Keratinocyte (primary cell): ENCODE results near the gene ROBO3. TPM values are rescaled to one million over a fixed set of nuclear protein-coding genes. Genes with fewer than 3 reads are reported as not detected.
A peak's percentile ranks its signal among the peaks of the same experiment; 100 is the strongest.

ENCODE experiments used
- DNase-seq: peaks from one replicate; pipeline ENCODE4 v3.0.0-alpha.2; 2011; ENCODE audit warnings: low read depth, missing footprints, low spot score
- FAIRE-seq: peaks from 2 replicates; lab custom pipeline; 2011; peaks lifted over from hg19 to GRCh38; lab: Jason Lieb, UNC
- H2AFZ ChIP-seq: 2 replicates; pipeline ENCODE4 v1.6.0; 2012; ENCODE audit warnings: low read length, control low read depth, inconsistent platforms; ENCODE audit not compliant: control insufficient read depth
- H3K27ac ChIP-seq: 2 replicates; pipeline ENCODE4 v1.5.1; 2011; ENCODE audit warnings: low read length; ENCODE audit not compliant: control insufficient read depth, insufficient read depth
- H3K27me3 ChIP-seq: 3 replicates; pipeline ENCODE4 v1.6.0; 2011; ENCODE audit warnings: low read length; ENCODE audit not compliant: control insufficient read depth, insufficient read depth; ENCODE audit errors: extremely low read depth
- H3K36me3 ChIP-seq, 2 experiments: 2 replicates in 1 of 2; 3 replicates in 1 of 2; pipeline ENCODE4 v1.5.1; 2011; ENCODE audit warnings: low read length in 2 of 2, mild to moderate bottlenecking in 1 of 2; ENCODE audit not compliant: control insufficient read depth in 2 of 2, insufficient read depth in 2 of 2; ENCODE audit errors: extremely low read depth in 1 of 2
- H3K4me1 ChIP-seq: 3 replicates; pipeline ENCODE4 v1.5.1; 2011; ENCODE audit warnings: low read length; ENCODE audit not compliant: control insufficient read depth, insufficient read depth; ENCODE audit errors: extremely low read depth
- H3K4me2 ChIP-seq: 3 replicates; pipeline ENCODE4 v1.6.0; 2011; ENCODE audit warnings: low read depth, low read length; ENCODE audit not compliant: control insufficient read depth, insufficient read depth; ENCODE audit errors: extremely low read depth
- H3K4me3 ChIP-seq, 3 experiments: fragments of 200-600 bp in 1 of 3; sonication (generic) in 1 of 3; 2 replicates in 2 of 3; 3 replicates in 1 of 3; pipeline ENCODE4 v1.5.1; 2011 to 2016; ENCODE audit warnings: low read length in 3 of 3, mild to moderate bottlenecking in 3 of 3, control low read depth in 2 of 3, inconsistent platforms in 1 of 3, low read depth in 1 of 3, mixed read lengths in 1 of 3, mixed run types in 1 of 3, moderate library complexity in 1 of 3; ENCODE audit not compliant: control insufficient read depth in 2 of 3, insufficient read depth in 2 of 3; ENCODE audit errors: extremely low read depth in 1 of 3
- H3K79me2 ChIP-seq: 2 replicates; pipeline ENCODE4 v1.6.0; 2012; ENCODE audit warnings: low read length; ENCODE audit not compliant: control insufficient read depth, insufficient read depth
- H3K9ac ChIP-seq: 3 replicates; pipeline ENCODE4 v1.6.0; 2011; ENCODE audit warnings: low read length; ENCODE audit not compliant: control insufficient read depth, insufficient read depth; ENCODE audit errors: extremely low read depth
- H3K9me1 ChIP-seq: 3 replicates; pipeline ENCODE4 v1.6.0; 2011; ENCODE audit warnings: low read length; ENCODE audit not compliant: control insufficient read depth, insufficient read depth; ENCODE audit errors: extremely low read depth
- H3K9me3 ChIP-seq: 2 replicates; pipeline ENCODE4 v1.5.1; 2012; ENCODE audit warnings: low read depth, low read length; ENCODE audit not compliant: control insufficient read depth
- H4K20me1 ChIP-seq: 3 replicates; pipeline ENCODE4 v1.6.0; 2011; ENCODE audit warnings: low read length; ENCODE audit not compliant: control insufficient read depth, insufficient read depth; ENCODE audit errors: extremely low read depth
- EZH2 ChIP-seq: IDR thresholded peaks from one replicate; pipeline ENCODE4 v1.6.1; 2012; ENCODE audit warnings: inconsistent platforms, mild to moderate bottlenecking, low read length, moderate library complexity
- dilution Hi-C: fragments of 300-500 bp; cut with MboI; formaldehyde crosslinking; loops from one replicate; pipeline ENCODE4 v1.7.0; 2020; ENCODE audit warnings: low sequenced_read_pairs; ENCODE audit not compliant: extremely low pct_ligation_motif_present
- polyA plus RNA-seq, 5 experiments: library from polyadenylated mRNA; depleted of rRNA in 3 of 5; stranded (reverse) in 3 of 5; stranded (forward) in 1 of 5; unstranded in 1 of 5; fragments of >200 nt; gene quantifications; 1 replicate in 1 of 5; 2 replicates in 3 of 5; 3 replicates in 1 of 5; pipeline versions ENCODE4 v1.2.1 to v1.2.3, GENCODE V29; 2011 to 2012; ENCODE audit warnings: missing spikeins in 2 of 5, low read depth in 1 of 5, low replicate concordance in 1 of 5
- TF ChIP-seq, protein P1 (sequence below), 3 experiments: IDR thresholded peaks in 1 of 3; conservative IDR thresholded peaks in 1 of 3; optimal IDR thresholded peaks in 1 of 3; 2 replicates in 2 of 3; 3 replicates in 1 of 3; pipeline versions ENCODE3 to v1.5.1; 2011; ENCODE audit warnings: low read length in 3 of 3, mild to moderate bottlenecking in 3 of 3, moderate library complexity in 2 of 3, control low read depth in 1 of 3, inconsistent platforms in 1 of 3; ENCODE audit not compliant: insufficient read depth in 2 of 3; ENCODE audit errors: extremely low read depth in 1 of 3

The ROBO3 gene
- polyA plus RNA-seq, 1 donor (not counting 4 experiments of a cell fraction or from before 2014, with no cell fraction given) = 13.6 TPM

- no peaks in the 10 kb centered on the region for H3K79me2 ChIP-seq
- H3K36me3 ChIP-seq = no peaks in the 10 kb centered on the region
- no peak for TF ChIP-seq EZH2
- TF ChIP-seq, protein P1, sequence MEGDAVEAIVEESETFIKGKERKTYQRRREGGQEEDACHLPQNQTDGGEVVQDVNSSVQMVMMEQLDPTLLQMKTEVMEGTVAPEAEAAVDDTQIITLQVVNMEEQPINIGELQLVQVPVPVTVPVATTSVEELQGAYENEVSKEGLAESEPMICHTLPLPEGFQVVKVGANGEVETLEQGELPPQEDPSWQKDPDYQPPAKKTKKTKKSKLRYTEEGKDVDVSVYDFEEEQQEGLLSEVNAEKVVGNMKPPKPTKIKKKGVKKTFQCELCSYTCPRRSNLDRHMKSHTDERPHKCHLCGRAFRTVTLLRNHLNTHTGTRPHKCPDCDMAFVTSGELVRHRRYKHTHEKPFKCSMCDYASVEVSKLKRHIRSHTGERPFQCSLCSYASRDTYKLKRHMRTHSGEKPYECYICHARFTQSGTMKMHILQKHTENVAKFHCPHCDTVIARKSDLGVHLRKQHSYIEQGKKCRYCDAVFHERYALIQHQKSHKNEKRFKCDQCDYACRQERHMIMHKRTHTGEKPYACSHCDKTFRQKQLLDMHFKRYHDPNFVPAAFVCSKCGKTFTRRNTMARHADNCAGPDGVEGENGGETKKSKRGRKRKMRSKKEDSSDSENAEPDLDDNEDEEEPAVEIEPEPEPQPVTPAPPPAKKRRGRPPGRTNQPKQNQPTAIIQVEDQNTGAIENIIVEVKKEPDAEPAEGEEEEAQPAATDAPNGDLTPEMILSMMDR (optimal IDR thresholded peaks at IDR 0.05 in 1 of 3, IDR thresholded peaks at IDR 0.05 in 1 of 3, conservative IDR thresholded peaks at IDR 0.05 in 1 of 3; ENCODE audit: extremely low read depth in 1 of 3, insufficient read depth in 2 of 3, low read length in 3 of 3) = no peak
- H3K27me3 ChIP-seq = no peaks in the 10 kb centered on the region
- H3K9me3 ChIP-seq = no peaks in the 10 kb centered on the region
- peak within 1 kb of the TSS in 2 of 3 experiments; percentile 5 to 8 for H3K4me3 ChIP-seq
- H4K20me1 ChIP-seq = no peaks in the 10 kb centered on the region
- peak within 1 kb of the TSS; percentile 73 for H2AFZ ChIP-seq
- peaks cover 71% of the 10 kb centered on the region for H3K4me1 ChIP-seq
- H3K4me2 ChIP-seq = peak within 1 kb of the TSS; percentile 68
- FAIRE-seq (no peak), DNase-seq (no peak)
- dilution Hi-C loops = no loop called here
- no peaks in the 10 kb centered on the region for H3K9me1 ChIP-seq
- H3K9ac ChIP-seq = peak within 1 kb of the TSS; percentile 68
- peak within 1 kb of the TSS; percentile 95 for H3K27ac ChIP-seq
Observed at GRCh38 chr11:124897674-124898262, 32.5 kb downstream of the ROBO3 start, which contains the start of gene ROBO4. TSS of gene ROBO4 (minus strand) at chr11:124897865. CDS start at chr11:124897795, 70 bp downstream.

DNA sequence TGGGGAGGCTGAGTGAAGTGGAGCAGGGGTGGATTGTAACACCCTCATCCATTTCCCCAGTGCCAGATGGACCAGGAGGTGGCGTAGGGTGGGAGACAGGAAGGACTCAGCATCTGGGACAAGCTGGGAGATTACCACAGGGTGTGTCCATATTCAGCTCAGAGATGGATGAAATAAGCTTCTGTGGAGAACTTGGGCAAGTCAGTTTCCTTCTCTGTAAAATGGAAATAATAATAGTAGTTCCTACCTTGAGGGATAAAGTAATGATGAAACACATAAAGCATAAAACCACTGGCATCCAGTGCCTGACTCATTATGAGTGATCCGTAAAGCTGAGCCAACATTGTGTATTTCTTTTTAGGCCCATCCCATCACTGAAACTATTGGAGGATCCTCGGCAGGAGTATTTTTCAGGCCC, 33.0 kb downstream of the ROBO3 start:
- TF ChIP-seq EZH2 = no peak
- TF ChIP-seq, protein P1 (optimal IDR thresholded peaks at IDR 0.05 in 1 of 3, IDR thresholded peaks at IDR 0.05 in 1 of 3, conservative IDR thresholded peaks at IDR 0.05 in 1 of 3; ENCODE audit: extremely low read depth in 1 of 3, insufficient read depth in 2 of 3, low read length in 3 of 3) = peak; percentile 32 to 58 (median 34)
- Histone ChIP-seq H3K4me3 (no peak overlapping the region), H3K36me3 (no peaks in the 10 kb centered on the region), H3K27me3 (no peaks in the 10 kb centered on the region), H3K79me2 (no peaks in the 10 kb centered on the region), H3K9me1 (no peaks in the 10 kb centered on the region), H3K9ac (peak overlapping the region; percentile 68), H3K9me3 (no peaks in the 10 kb centered on the region), H3K4me1 (peaks cover 71% of the 10 kb centered on the region), H3K4me2 (peak overlapping the region; percentile 68), H4K20me1 (no peaks in the 10 kb centered on the region), H2AFZ (no peak overlapping the region), H3K27ac (peak overlapping the region; percentile 95)
- FAIRE-seq (peak; percentile 99), DNase-seq (peak; percentile 81)
- dilution Hi-C loops = no loop called here
